SH-SY5Y (cell line): ENCODE measurements around the gene KCNK10.

ENCODE experiments used
- GATA2 ChIP-seq: IDR thresholded peaks from 2 replicates; pipeline ENCODE4 v1.6.1; 2011; ENCODE audit warnings: mild to moderate bottlenecking, low read depth, low read length
- GATA3 ChIP-seq: IDR thresholded peaks from 2 replicates; pipeline ENCODE4 v1.6.1; 2011; ENCODE audit warnings: low read depth, mild to moderate bottlenecking, low read length, moderate library complexity

The KCNK10 gene

DNA sequence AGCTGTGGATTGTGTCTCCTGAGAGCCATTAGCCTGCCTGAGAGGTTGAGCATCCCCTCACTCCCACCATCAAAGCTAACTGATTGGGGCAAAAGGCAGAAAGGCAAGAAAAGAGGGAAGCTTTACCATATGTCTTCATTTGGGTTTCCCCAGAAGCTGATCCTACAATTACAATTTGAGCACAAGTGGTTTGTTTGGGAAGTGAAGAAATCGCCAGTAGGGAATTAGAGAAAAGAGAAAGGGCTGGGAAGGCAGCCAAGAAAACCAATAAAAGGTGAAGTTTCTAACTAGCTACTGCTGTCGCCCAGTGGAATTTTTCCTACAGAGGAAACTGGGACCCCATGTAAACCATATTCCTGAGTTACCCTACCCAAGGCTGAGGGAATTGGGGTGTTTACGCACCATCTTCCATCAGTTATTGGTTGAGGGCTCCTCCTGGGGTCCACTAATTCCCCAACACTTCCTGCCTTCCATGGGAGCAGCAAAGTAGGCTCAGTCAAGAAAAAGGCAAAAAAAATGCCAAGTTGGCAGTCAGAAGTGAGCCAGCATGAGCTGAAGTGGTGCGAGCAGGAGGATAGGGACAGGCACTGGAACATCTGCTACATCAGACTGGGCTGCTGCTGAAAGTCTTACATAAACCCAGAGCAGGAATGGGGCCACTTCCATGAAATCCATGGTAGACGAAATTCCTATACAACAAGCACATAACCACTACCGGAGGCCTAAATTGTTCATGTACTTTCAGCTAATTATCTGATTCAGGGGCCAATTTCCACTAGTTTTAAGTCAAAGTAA lies 17.3 kb downstream of the KCNK10 start:
- TF ChIP-seq GATA3 (no peak), GATA2 (no peak)

DNA sequence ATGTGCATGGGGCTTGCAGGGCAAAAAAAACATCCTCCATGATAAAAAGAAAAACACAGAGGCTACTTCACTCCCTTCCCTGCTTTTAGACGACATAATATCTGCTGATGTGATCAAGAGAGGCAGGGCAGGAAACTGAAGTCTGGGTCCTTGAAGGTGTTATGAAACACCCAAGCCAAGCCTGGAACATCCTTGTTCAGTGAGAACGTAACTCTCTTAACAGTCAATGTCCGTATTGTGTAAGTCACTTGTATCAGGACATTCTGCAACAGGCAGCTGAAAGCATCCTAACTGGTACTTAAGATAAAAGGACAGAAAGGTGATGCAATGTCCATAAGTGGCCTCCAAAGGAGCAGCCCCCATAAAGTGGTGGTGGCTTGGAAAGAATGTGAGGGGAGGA lies 20.0 kb downstream of the KCNK10 start:
- TF ChIP-seq GATA3 (no peak), GATA2 (no peak)

DNA sequence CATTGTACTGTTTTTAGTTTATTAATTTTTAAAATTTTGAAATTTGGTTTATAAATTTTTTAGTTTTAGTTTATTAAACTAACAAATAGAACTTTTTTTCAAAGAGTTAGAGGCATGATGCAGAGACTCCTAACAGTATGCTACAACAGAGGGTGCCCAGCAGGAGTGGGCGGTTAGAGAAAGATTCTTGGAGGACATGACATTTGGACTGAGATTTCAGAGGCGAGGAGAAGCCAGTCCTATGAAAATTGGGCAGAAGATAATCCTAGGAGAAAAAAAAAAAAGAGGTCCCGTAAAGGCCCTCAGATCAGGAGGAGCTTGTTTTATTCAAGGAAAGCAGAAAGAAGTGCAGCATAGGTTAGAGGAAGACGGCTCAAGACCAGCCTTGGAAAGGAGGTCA lies 21.7 kb downstream of the KCNK10 start:
- TF ChIP-seq GATA2 = no peak
- no peak for TF ChIP-seq GATA3

DNA sequence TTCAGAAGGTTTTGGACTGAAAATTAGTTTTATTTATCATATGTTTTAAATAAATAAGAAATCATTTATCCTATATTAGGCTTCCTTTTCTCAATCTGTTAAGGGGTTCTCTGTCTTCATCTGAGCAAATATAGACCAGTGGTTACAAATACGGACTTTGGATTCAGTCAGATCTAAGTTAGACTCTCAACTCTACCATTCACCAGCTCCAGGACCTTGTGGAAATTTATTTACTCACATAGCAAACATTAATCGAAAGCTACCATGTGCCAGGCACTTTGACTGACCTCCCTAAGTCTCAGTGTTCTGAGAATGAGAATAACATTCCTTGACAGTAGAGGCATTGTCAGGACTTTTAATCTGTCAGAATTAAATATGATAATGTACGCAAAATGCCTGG lies 22.3 kb downstream of the KCNK10 start:
- TF ChIP-seq GATA3 (no peak), GATA2 (no peak)

DNA sequence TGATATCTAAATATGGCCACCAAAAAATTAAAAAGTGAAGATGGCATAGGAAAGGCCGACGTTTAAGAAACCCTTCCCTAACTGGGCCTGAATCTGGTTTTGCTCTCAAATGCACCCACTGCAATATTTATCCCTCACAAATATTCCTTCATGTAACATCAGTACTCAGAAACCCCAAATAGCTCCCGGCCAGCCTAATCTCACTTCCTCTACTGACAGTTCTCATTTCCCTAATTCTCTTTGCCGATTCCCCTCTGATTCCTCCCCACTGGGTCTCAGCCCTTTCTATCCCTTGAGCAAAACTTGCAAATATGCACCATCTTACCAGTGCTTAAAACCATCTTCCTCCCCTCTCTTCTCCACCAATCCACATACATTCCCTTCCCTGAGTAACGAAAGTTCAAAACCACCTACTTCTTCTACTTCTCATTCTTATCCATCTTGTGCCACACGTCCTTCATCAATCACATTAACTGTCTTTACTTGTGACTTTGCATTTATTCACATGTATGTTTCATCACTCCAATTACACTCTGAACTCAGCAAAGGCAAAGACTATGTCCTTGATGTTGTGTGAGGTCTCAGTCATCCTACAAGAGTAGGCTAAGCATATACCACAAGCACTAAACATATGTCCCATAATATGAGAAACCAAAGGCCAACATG lies 23.1 kb downstream of the KCNK10 start:
- no peak for TF ChIP-seq GATA3
- no peak for TF ChIP-seq GATA2

DNA sequence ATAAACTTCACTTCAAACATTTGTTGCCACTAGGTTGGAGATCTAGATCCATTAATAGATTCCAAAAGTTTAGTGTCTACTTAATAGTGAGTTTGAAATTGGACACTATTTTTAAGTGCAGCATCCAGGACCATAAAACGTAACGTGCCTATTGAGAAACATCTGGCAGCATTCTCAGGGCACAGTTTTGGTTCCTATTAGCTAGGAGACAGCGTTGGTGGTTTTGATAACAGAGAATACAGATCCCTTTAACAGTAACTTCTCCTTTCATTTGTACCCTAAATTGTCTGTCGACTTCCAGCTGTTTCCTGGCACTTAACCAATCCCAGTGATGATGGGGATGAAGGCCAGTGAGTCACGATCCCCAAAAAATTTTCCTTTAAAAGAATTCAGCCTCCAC lies 25.8 kb downstream of the KCNK10 start:
- TF ChIP-seq GATA3 = no peak
- no peak for TF ChIP-seq GATA2

DNA sequence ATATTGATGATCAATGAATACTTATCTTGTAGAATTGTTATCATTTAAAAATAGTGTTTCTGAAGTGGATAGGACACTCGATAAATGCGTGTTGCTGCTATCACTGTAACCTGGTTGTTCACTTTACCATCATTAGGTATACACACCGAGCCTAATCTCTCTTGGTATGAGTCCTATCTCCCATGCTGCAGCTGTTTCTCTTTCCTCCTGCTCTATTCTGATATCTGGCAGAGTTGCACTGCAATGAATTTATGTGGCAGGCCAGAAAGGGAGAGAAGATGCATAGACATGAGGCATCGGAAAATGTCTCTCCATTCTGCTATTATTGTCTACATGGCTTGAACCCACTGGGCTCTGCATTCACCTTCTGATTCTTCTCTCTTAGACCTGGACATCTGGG lies 26.7 kb downstream of the KCNK10 start:
- TF ChIP-seq GATA2 (no peak), GATA3 (no peak)

DNA sequence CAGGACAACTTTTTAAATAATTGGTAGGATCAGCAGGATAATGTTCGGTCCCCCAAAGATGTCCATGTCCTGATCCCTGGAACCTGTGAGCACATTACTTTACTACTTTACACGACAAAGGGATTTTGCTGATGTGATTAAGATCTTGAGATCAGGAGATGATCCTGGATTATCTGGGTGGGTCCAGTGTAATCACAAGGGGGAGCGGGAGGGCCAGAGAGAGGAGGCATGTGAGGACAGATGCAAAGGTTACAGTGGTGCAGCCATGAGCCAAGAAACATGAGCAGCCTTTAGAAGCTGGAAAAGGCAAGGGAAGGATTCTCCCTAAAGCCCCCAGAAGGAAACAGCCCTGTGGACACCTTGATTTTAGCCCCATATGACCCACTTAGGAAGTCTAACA lies 33.1 kb downstream of the KCNK10 start:
- TF ChIP-seq GATA2 = no peak
- no peak for TF ChIP-seq GATA3

DNA sequence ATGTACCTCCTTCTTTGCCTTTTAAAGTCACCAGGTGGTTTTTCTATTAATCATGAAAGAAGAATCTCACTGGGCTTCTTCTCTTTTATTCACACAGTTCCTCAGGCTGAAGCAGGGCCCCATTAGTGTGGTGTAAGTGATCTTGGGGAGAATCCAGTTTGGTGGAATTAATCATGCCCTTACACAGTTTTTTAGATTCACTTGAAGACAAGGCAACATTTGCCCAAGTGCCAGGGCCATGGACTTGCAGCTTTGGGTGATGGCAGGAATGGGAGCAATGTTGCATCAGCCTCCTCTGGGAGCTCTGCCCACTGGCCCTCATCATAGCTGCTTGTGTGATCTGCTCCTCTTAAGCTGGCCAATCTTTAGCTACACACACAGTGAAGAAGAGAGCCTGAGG lies 33.8 kb downstream of the KCNK10 start:
- no peak for TF ChIP-seq GATA3
- no peak for TF ChIP-seq GATA2

DNA sequence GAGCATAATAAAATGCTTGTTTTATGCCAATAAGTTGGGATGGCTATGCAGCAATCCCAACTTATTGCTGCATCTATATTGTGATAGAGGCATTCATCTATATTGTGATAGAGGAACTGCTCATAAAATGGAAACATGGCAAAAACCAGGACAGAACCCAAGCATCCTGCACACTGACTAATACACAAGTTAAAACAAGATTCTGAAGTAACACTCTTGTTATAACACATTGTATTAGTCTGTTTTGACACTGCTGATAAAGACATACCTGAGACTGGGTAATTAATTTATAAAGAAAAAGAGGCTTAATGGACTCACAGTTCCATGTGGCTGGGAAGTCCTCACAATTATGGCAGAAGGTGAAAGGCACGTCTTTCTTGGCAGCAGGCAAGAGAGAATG lies 36.8 kb downstream of the KCNK10 start:
- TF ChIP-seq GATA2 = no peak
- no peak for TF ChIP-seq GATA3

DNA sequence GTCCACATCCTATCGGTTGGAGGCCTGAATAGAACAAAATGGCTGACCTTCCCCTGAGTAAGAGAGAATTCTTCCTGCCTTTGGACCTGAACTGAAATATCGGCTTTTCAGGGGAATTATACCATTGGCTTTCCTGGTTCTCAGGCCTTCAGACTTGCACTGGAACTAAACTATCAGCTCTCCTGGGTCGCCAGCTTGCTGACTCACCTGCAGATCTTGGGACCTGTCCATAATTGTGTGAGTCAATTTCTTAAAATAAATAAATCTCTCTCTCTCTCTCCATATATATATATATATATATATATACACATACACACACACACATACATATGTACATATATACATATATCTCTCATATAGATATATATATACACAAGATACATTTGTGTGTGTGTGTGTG lies 41.6 kb downstream of the KCNK10 start:
- TF ChIP-seq GATA2 (no peak), GATA3 (no peak)

DNA sequence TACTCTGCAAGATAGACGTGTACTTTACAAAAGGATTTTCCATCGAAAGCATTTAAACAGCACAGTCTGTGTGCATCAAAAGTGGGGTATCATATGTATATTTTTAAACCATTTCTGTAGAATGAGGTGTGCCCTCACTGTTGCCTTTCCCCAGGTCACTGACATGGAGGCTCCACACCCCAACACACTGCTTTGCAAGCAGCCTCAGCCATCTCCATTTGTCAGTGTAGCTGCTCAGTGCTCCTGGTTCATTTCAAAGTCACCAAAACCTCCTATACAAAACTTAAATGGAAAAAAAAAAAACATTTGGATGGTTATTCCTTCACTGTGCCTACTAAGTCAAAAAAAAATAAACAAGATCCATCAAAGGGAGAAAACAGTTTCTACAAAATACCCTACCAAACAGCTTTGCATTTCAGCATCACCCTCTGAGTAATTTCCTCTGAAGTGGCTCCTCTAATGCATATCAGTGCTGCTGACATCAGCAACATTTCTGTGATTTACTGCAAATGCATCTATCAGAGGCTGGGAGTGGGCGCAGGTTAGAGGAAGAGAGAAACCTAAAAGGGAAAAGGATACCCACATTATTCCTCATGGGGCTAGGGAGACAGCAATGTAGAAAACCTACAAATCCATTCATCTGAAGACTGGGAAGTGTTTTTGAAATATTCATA lies 46.0 kb downstream of the KCNK10 start:
- TF ChIP-seq GATA2 (no peak), GATA3 (no peak)

DNA sequence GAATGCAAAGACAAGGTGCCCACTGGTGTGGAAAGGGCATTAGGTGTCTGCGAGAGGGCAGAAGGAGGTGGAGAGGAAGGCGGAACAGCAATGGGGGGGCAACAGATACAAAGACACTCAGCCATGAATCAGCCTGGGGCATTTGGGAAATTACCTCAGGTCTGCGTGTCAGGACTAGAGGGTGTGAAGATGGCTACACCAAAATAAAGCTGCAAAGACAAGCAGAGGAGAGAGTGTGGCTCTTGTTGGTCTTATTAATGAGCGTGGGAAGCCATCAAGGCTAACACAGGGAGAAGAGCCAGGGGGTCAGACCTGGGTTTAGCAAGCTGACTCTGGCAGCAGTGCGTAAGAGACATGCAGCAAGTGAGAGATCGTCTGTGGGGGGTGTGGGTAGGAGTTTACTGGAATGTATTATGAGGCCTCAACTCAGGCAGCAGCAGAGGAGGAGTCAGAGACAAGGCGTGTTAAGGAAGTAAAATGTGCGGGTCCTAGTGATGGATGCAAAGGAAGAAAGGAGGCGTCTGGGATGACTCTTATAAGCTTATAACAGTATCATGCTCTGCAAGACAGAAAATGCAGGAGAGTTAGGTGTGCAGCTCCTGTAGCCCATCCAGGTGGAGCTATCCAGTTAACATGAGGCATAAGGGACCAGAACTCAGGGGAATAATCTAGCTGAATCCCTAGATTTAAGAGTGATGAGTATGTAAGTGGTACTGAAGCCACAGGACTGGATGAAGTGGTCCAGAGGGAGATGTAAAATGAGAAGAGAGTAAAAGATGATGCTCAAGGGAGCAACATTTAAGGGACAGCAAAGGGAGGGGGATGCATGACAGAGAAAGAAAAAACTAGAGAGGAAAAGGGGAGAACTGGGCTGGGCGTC lies 50.4 kb downstream of the KCNK10 start:
- TF ChIP-seq GATA2 (no peak), GATA3 (no peak)

DNA sequence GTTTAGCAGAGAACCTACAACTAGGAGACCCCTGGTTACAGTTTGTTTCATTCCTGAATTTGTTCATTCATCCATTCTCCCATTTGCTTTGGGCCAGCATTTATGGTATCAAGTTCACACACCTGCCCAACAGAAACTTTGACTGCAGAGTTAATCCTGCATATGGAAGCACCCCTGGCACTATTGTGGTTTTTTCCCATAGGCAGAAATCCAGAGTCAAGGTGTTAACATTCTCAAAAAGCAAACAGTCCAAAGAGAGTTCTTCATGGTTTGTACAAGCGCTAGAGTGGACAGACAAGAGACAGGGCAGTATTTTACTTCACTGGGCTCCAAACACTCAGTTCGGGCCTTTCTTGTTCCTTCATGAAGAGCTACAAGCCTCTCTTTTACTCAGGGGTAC lies 51.9 kb downstream of the KCNK10 start:
- TF ChIP-seq GATA2 = no peak
- TF ChIP-seq GATA3 = no peak
